WTC11 (cell line): Measurements from ENCODE around the gene ELFN1. TPM values are rescaled to one million over a fixed set of nuclear protein-coding genes. Genes with fewer than 3 reads are reported as not detected.

Experiments used
- ATAC-seq: fragments of 200-7000 bp; cut with Tn5 transposase; 2 replicates; pipeline ENCODE4 v1.10.0; 2021; ENCODE audit warnings: mild to moderate bottlenecking, moderate library complexity
- CTCF ChIA-PET: fragments of 300-600 bp; sonication (Branson Sonifier 250); formaldehyde crosslinking; loops from one replicate; lab custom pipeline; 2021; ENCODE audit warnings: antibody characterized with exemption; lab: Charles Lee
- POLR2A ChIA-PET: fragments of 350-600 bp; sonication (Branson Sonifier 250); formaldehyde crosslinking; loops from one replicate; lab custom pipeline; 2021; ENCODE audit warnings: antibody characterized with exemption; lab: Charles Lee
- DNase-seq: peaks from one replicate; pipeline ENCODE4 v3.0.0; 2021; ENCODE audit warnings: low spot score
- H3K27ac Mint-ChIP-seq: 2 replicates; pipeline ENCODE4 v1.8.0; 2021; ENCODE audit warnings: mixed read lengths
- H3K27me3 Mint-ChIP-seq: 2 replicates; pipeline ENCODE4 v1.8.0; 2021; ENCODE audit warnings: low read depth, mild to moderate bottlenecking, moderate library complexity, mixed read lengths
- H3K36me3 Mint-ChIP-seq: 2 replicates; pipeline ENCODE4 v1.8.0; 2021; ENCODE audit warnings: mixed read lengths
- H3K4me1 Mint-ChIP-seq: 2 replicates; pipeline ENCODE4 v1.8.0; 2022; ENCODE audit warnings: mixed read lengths
- H3K4me3 Mint-ChIP-seq: 2 replicates; pipeline ENCODE4 v1.8.0; 2021; ENCODE audit warnings: mild to moderate bottlenecking, moderate library complexity, mixed read lengths
- H3K9me3 Mint-ChIP-seq: 2 replicates; pipeline ENCODE4 v1.8.0; 2021; ENCODE audit warnings: mixed read lengths
- CBFB ChIP-seq: sonication (generic); formaldehyde crosslinking; IDR thresholded peaks from 2 replicates; pipeline ENCODE4 v1.8.1; 2022; ENCODE audit warnings: mild to moderate bottlenecking, low read depth, missing genetic modification reagents
- ELF4 ChIP-seq: sonication (generic); formaldehyde crosslinking; IDR thresholded peaks from 2 replicates; pipeline ENCODE4 v1.8.1; 2022; ENCODE audit warnings: low read depth, mild to moderate bottlenecking, moderate library complexity, missing genetic modification reagents
- EMX1 ChIP-seq: fragments of 250-450 bp; sonication (Bioruptor Pico); IDR thresholded peaks from 2 replicates; pipeline ENCODE4 v1.8.0; 2021; ENCODE audit warnings: mild to moderate bottlenecking
- FOXK1 ChIP-seq: sonication (generic); formaldehyde crosslinking; IDR thresholded peaks from 2 replicates; pipeline ENCODE4 v1.8.0; 2022; ENCODE audit warnings: mild to moderate bottlenecking, moderate library complexity, missing genetic modification reagents
- NFATC4 ChIP-seq: fragments of 250-450 bp; sonication (Bioruptor Pico); IDR thresholded peaks from 2 replicates; pipeline ENCODE4 v1.9.0; 2021; ENCODE audit warnings: mild to moderate bottlenecking
- OVOL2 ChIP-seq: fragments of 250-450 bp; sonication (Bioruptor Pico); IDR thresholded peaks from 2 replicates; pipeline ENCODE4 v1.9.0; 2021; ENCODE audit warnings: mild to moderate bottlenecking, borderline replicate concordance
- RORB ChIP-seq: fragments of 250-450 bp; sonication (Bioruptor Pico); IDR thresholded peaks from 2 replicates; pipeline ENCODE4 v1.9.0; 2021; ENCODE audit warnings: mild to moderate bottlenecking
- SMAD4 ChIP-seq: sonication (generic); formaldehyde crosslinking; IDR thresholded peaks from 2 replicates; pipeline ENCODE4 v1.8.0; 2022; ENCODE audit warnings: mild to moderate bottlenecking, missing genetic modification reagents
- SOX15 ChIP-seq: fragments of 250-450 bp; sonication (Bioruptor Pico); IDR thresholded peaks from 2 replicates; pipeline ENCODE4 v1.9.0; 2021; ENCODE audit warnings: mild to moderate bottlenecking
- SP1 ChIP-seq: sonication (generic); formaldehyde crosslinking; conservative IDR thresholded peaks from 2 replicates; pipeline ENCODE4 v1.8.1; 2022; ENCODE audit warnings: missing genetic modification reagents
- TCF7 ChIP-seq: sonication (generic); formaldehyde crosslinking; IDR thresholded peaks from 2 replicates; pipeline ENCODE4 v1.8.0; 2022; ENCODE audit warnings: mild to moderate bottlenecking, low read depth, missing genetic modification reagents, moderate library complexity
- TP53 ChIP-seq: sonication (generic); formaldehyde crosslinking; IDR thresholded peaks from 2 replicates; pipeline ENCODE4 v1.8.1; 2023; ENCODE audit warnings: mild to moderate bottlenecking, missing genetic modification reagents
- ZBTB21 ChIP-seq: sonication (generic); formaldehyde crosslinking; IDR thresholded peaks from 2 replicates; pipeline ENCODE4 v1.8.1; 2023; ENCODE audit warnings: mild to moderate bottlenecking, missing genetic modification reagents, borderline replicate concordance
- ZNF219 ChIP-seq: sonication (generic); formaldehyde crosslinking; IDR thresholded peaks from 2 replicates; pipeline ENCODE4 v1.8.0; 2023; ENCODE audit warnings: missing genetic modification reagents, mild to moderate bottlenecking, borderline replicate concordance
- total RNA-seq: library from RNA; stranded (reverse); gene quantifications from 3 replicates; pipeline ENCODE4 v1.2.3, GENCODE V29; 2021
- TF ChIP-seq, protein P1 (sequence below): sonication (generic); formaldehyde crosslinking; IDR thresholded peaks from 2 replicates; pipeline ENCODE4 v1.8.1; 2022; ENCODE audit warnings: low read depth, mild to moderate bottlenecking, moderate library complexity, missing genetic modification reagents, borderline replicate concordance
- TF ChIP-seq, protein P2 (sequence below): sonication (generic); formaldehyde crosslinking; conservative IDR thresholded peaks from 2 replicates; pipeline ENCODE4 v1.8.1; 2023; ENCODE audit warnings: mild to moderate bottlenecking, low read depth, missing genetic modification reagents, moderate library complexity
- TF ChIP-seq, protein P3 (sequence below): fragments of 250-450 bp; sonication (Bioruptor Pico); IDR thresholded peaks from 2 replicates; pipeline ENCODE4 v1.9.0; 2021; ENCODE audit warnings: mild to moderate bottlenecking
- TF ChIP-seq, protein P4 (sequence below): sonication (generic); formaldehyde crosslinking; IDR thresholded peaks from 2 replicates; pipeline ENCODE4 v1.8.1; 2022; ENCODE audit warnings: mild to moderate bottlenecking, missing genetic modification reagents, moderate library complexity, borderline replicate concordance
- TF ChIP-seq, protein P5 (sequence below): sonication (generic); formaldehyde crosslinking; IDR thresholded peaks from 2 replicates; pipeline ENCODE4 v1.8.1; 2023; ENCODE audit warnings: mild to moderate bottlenecking, missing genetic modification reagents
- TF ChIP-seq, protein P6 (sequence below): sonication (generic); formaldehyde crosslinking; IDR thresholded peaks from 2 replicates; pipeline ENCODE4 v1.8.1; 2023; ENCODE audit warnings: mild to moderate bottlenecking, missing genetic modification reagents, borderline replicate concordance

Gene ELFN1
- total RNA-seq, 1 experiment from 2014 or later: 4.6 TPM

DNA sequence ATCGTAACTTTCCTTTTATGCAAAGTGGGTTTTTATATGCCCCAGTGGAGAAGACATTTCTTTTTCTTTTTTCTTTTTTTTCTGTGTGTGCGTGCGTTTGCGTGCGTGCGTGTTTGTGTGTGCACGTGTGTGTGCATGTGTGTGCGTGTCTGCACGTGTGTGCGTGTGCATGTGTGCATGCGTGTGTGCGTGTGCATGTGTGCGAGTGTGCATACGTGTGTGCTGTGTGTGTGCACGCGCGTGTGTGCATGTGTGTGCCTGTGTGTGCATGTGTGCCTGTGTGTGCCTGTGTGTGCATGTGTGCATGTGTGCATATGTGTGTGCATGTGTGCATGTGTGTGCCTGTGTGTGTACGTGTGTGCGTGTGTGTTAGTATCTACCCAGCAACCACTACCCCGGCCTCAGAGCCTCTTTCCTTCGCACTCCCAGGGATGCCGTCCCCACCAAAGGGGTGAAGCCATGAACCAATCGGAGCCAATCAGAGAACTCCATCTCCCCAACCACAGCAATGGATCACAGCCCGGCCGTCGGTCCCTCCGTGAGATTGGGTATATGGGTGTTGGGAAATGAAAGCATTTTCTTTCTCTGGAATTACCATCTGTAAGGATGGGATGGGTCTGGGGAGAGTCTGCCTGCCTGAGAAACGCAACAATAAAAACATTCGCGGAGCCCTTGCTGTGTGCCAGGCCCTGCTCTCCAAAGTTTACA lies 92.3 kb downstream of the ELFN1 start:
- Mint-ChIP-seq H3K4me1 (no peaks in the 10 kb centered on the region), H3K9me3 (no peaks in the 10 kb centered on the region), H3K27ac (no peak overlapping the region), H3K27me3 (peaks cover 7% of the 10 kb centered on the region), H3K4me3 (no peak overlapping the region), H3K36me3 (no peaks in the 10 kb centered on the region)
- ChIA-PET POLR2A (no interaction called here), CTCF (no interaction called here)
- no peak for TF ChIP-seq CBFB (CRISPR knock-in tag)
- TF ChIP-seq, protein P1, sequence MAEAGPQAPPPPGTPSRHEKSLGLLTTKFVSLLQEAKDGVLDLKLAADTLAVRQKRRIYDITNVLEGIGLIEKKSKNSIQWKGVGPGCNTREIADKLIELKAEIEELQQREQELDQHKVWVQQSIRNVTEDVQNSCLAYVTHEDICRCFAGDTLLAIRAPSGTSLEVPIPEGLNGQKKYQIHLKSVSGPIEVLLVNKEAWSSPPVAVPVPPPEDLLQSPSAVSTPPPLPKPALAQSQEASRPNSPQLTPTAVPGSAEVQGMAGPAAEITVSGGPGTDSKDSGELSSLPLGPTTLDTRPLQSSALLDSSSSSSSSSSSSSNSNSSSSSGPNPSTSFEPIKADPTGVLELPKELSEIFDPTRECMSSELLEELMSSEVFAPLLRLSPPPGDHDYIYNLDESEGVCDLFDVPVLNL (CRISPR knock-in tag): no peak
- TF ChIP-seq, protein P2, sequence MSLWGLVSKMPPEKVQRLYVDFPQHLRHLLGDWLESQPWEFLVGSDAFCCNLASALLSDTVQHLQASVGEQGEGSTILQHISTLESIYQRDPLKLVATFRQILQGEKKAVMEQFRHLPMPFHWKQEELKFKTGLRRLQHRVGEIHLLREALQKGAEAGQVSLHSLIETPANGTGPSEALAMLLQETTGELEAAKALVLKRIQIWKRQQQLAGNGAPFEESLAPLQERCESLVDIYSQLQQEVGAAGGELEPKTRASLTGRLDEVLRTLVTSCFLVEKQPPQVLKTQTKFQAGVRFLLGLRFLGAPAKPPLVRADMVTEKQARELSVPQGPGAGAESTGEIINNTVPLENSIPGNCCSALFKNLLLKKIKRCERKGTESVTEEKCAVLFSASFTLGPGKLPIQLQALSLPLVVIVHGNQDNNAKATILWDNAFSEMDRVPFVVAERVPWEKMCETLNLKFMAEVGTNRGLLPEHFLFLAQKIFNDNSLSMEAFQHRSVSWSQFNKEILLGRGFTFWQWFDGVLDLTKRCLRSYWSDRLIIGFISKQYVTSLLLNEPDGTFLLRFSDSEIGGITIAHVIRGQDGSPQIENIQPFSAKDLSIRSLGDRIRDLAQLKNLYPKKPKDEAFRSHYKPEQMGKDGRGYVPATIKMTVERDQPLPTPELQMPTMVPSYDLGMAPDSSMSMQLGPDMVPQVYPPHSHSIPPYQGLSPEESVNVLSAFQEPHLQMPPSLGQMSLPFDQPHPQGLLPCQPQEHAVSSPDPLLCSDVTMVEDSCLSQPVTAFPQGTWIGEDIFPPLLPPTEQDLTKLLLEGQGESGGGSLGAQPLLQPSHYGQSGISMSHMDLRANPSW (CRISPR knock-in tag): no peak
- no peak for TF ChIP-seq TCF7 (CRISPR knock-in tag)
- TF ChIP-seq EMX1 (CRISPR knock-in tag): no peak
- TF ChIP-seq SP1 (CRISPR knock-in tag): no peak
- TF ChIP-seq, protein P3, sequence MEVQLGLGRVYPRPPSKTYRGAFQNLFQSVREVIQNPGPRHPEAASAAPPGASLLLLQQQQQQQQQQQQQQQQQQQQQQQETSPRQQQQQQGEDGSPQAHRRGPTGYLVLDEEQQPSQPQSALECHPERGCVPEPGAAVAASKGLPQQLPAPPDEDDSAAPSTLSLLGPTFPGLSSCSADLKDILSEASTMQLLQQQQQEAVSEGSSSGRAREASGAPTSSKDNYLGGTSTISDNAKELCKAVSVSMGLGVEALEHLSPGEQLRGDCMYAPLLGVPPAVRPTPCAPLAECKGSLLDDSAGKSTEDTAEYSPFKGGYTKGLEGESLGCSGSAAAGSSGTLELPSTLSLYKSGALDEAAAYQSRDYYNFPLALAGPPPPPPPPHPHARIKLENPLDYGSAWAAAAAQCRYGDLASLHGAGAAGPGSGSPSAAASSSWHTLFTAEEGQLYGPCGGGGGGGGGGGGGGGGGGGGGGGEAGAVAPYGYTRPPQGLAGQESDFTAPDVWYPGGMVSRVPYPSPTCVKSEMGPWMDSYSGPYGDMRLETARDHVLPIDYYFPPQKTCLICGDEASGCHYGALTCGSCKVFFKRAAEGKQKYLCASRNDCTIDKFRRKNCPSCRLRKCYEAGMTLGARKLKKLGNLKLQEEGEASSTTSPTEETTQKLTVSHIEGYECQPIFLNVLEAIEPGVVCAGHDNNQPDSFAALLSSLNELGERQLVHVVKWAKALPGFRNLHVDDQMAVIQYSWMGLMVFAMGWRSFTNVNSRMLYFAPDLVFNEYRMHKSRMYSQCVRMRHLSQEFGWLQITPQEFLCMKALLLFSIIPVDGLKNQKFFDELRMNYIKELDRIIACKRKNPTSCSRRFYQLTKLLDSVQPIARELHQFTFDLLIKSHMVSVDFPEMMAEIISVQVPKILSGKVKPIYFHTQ: no peak
- no peak for TF ChIP-seq NFATC4 (CRISPR knock-in tag)
- TF ChIP-seq ZNF219 (CRISPR knock-in tag): no peak
- TF ChIP-seq FOXK1 (CRISPR knock-in tag): no peak
- TF ChIP-seq RORB: no peak
- no peak for TF ChIP-seq ELF4
- TF ChIP-seq SMAD4 (CRISPR knock-in tag): no peak
- TF ChIP-seq OVOL2 (CRISPR knock-in tag): no peak
- TF ChIP-seq, protein P4, sequence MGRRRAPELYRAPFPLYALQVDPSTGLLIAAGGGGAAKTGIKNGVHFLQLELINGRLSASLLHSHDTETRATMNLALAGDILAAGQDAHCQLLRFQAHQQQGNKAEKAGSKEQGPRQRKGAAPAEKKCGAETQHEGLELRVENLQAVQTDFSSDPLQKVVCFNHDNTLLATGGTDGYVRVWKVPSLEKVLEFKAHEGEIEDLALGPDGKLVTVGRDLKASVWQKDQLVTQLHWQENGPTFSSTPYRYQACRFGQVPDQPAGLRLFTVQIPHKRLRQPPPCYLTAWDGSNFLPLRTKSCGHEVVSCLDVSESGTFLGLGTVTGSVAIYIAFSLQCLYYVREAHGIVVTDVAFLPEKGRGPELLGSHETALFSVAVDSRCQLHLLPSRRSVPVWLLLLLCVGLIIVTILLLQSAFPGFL: no peak
- no peak for TF ChIP-seq TP53 (CRISPR knock-in tag)
- TF ChIP-seq ZBTB21 (CRISPR knock-in tag): no peak
- no peak for TF ChIP-seq SOX15 (CRISPR knock-in tag)
- TF ChIP-seq, protein P5, sequence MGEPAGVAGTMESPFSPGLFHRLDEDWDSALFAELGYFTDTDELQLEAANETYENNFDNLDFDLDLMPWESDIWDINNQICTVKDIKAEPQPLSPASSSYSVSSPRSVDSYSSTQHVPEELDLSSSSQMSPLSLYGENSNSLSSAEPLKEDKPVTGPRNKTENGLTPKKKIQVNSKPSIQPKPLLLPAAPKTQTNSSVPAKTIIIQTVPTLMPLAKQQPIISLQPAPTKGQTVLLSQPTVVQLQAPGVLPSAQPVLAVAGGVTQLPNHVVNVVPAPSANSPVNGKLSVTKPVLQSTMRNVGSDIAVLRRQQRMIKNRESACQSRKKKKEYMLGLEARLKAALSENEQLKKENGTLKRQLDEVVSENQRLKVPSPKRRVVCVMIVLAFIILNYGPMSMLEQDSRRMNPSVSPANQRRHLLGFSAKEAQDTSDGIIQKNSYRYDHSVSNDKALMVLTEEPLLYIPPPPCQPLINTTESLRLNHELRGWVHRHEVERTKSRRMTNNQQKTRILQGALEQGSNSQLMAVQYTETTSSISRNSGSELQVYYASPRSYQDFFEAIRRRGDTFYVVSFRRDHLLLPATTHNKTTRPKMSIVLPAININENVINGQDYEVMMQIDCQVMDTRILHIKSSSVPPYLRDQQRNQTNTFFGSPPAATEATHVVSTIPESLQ (CRISPR knock-in tag): no peak
- TF ChIP-seq, protein P6, sequence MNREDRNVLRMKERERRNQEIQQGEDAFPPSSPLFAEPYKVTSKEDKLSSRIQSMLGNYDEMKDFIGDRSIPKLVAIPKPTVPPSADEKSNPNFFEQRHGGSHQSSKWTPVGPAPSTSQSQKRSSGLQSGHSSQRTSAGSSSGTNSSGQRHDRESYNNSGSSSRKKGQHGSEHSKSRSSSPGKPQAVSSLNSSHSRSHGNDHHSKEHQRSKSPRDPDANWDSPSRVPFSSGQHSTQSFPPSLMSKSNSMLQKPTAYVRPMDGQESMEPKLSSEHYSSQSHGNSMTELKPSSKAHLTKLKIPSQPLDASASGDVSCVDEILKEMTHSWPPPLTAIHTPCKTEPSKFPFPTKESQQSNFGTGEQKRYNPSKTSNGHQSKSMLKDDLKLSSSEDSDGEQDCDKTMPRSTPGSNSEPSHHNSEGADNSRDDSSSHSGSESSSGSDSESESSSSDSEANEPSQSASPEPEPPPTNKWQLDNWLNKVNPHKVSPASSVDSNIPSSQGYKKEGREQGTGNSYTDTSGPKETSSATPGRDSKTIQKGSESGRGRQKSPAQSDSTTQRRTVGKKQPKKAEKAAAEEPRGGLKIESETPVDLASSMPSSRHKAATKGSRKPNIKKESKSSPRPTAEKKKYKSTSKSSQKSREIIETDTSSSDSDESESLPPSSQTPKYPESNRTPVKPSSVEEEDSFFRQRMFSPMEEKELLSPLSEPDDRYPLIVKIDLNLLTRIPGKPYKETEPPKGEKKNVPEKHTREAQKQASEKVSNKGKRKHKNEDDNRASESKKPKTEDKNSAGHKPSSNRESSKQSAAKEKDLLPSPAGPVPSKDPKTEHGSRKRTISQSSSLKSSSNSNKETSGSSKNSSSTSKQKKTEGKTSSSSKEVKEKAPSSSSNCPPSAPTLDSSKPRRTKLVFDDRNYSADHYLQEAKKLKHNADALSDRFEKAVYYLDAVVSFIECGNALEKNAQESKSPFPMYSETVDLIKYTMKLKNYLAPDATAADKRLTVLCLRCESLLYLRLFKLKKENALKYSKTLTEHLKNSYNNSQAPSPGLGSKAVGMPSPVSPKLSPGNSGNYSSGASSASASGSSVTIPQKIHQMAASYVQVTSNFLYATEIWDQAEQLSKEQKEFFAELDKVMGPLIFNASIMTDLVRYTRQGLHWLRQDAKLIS (CRISPR knock-in tag): no peak
- DNase-seq (no peak), ATAC-seq (no peak)
